HepG2 (cell line): ENCODE results near the gene CADM1. TPM values are rescaled to one million over a fixed set of nuclear protein-coding genes. Genes with fewer than 3 reads are reported as not detected.

Experiments
- ATAC-seq: fragments of 200-7000 bp; cut with Tn5 transposase; 3 replicates; pipeline ENCODE4 v1.9.1; 2020; ENCODE audit warnings: mild to moderate bottlenecking, moderate library complexity
- BruUV-seq: library from RNA; stranded (reverse); fragments of 400-500 nt; replicated peaks from 2 replicates; lab custom pipeline; 2021; lab: Mats Ljungman, UMichigan
- CTCF ChIA-PET: fragments of 300-600 bp; formaldehyde crosslinking; extraction: SDS; loops from one replicate; lab custom pipeline; 2021; ENCODE audit warnings: low total read pairs, inconsistent platforms, low intra/inter-chr PET ratio; lab: Yijun Ruan, JAX
- POLR2A ChIA-PET: fragments of 350-600 bp; sonication (Branson Sonifier 250); formaldehyde crosslinking; loops from one replicate; lab custom pipeline; 2020; ENCODE audit warnings: antibody characterized with exemption, inconsistent platforms; lab: Yijun Ruan, JAX
- DNase-seq: peaks from one replicate; pipeline ENCODE4 v3.0.0-alpha.2; 2015; ENCODE audit warnings: low spot score
- FAIRE-seq: peaks from 3 replicates; lab custom pipeline; 2011; peaks lifted over from hg19 to GRCh38; lab: Jason Lieb, UNC
- H2AFZ ChIP-seq: one replicate; pipeline ENCODE4 v1.6.1; 2011; ENCODE audit warnings: low read length, inconsistent platforms
- H3K27ac ChIP-seq: fragments of 300-600 bp; 3 replicates; pipeline ENCODE4 v1.8.0; 2011; ENCODE audit warnings: mixed run types, mild to moderate bottlenecking, mixed read lengths, low read length, inconsistent platforms; ENCODE audit not compliant: insufficient read depth; ENCODE audit errors: extremely low read length
- H3K27me3 ChIP-seq, 2 experiments: fragments of 200-600 bp in 1 of 2; 2 replicates in 1 of 2; 3 replicates in 1 of 2; pipeline versions ENCODE4 v1.6.0 to v1.8.0; 2011; ENCODE audit warnings: low read length in 2 of 2, mild to moderate bottlenecking in 2 of 2, moderate library complexity in 2 of 2, inconsistent platforms in 1 of 2; ENCODE audit not compliant: insufficient read depth in 2 of 2, control insufficient read depth in 1 of 2
- H3K36me3 ChIP-seq, 2 experiments: fragments of 200-600 bp in 1 of 2; replicated peaks in 1 of 2; 2 replicates in 1 of 2; 3 replicates in 1 of 2; pipeline versions ENCODE4 v1.5.1 to v1.8.0; 2011; ENCODE audit warnings: low read length in 2 of 2, inconsistent platforms in 1 of 2; ENCODE audit not compliant: insufficient read depth in 2 of 2, control insufficient read depth in 1 of 2
- H3K4me1 ChIP-seq: 2 replicates; pipeline ENCODE4 v1.5.1; 2012; ENCODE audit warnings: low read length, inconsistent platforms; ENCODE audit not compliant: insufficient read depth
- H3K4me2 ChIP-seq: 2 replicates; pipeline ENCODE4 v1.6.0; 2011; ENCODE audit warnings: low read depth, low read length, inconsistent platforms
- H3K4me3 ChIP-seq, 3 experiments: fragments of 200-600 bp in 1 of 3; sonication (generic), shearing (Covaris generic) in 1 of 3; replicated peaks in 1 of 3; 2 replicates each; pipeline ENCODE4 v1.5.1; 2011 to 2016; ENCODE audit warnings: low read length in 3 of 3, inconsistent platforms in 2 of 3, low read depth in 2 of 3, mild to moderate bottlenecking in 2 of 3, control low read depth in 1 of 3, mixed read lengths in 1 of 3; ENCODE audit not compliant: insufficient read depth in 1 of 3
- H3K79me2 ChIP-seq: one replicate; pipeline ENCODE4 v1.6.1; 2011; ENCODE audit warnings: low read length, inconsistent platforms; ENCODE audit not compliant: insufficient read depth
- H3K9ac ChIP-seq: 2 replicates; pipeline ENCODE4 v1.6.0; 2011; ENCODE audit warnings: mild to moderate bottlenecking, low read depth, low read length, inconsistent platforms; ENCODE audit not compliant: insufficient read depth
- H3K9me3 ChIP-seq: 2 replicates; pipeline ENCODE4 v1.5.1; 2012; ENCODE audit warnings: mild to moderate bottlenecking, low read length
- H4K20me1 ChIP-seq: 2 replicates; pipeline ENCODE4 v1.6.0; 2011; ENCODE audit warnings: inconsistent platforms, mild to moderate bottlenecking, low read length, moderate library complexity; ENCODE audit not compliant: insufficient read depth
- BHLHE40 ChIP-seq: IDR thresholded peaks from 2 replicates; pipeline ENCODE4 v1.6.1; 2011; ENCODE audit warnings: low read length, improper control_type of control experiment
- GPN1 ChIP-seq: sonication (generic); formaldehyde crosslinking; IDR thresholded peaks from 2 replicates; pipeline ENCODE4 v1.5.1; 2020; ENCODE audit warnings: missing genetic modification reagents, borderline replicate concordance
- GRHL1 ChIP-seq: sonication (generic); formaldehyde crosslinking; conservative IDR thresholded peaks from 2 replicates; pipeline ENCODE4 v1.8.0; 2022; ENCODE audit warnings: missing genetic modification reagents
- HNRNPK ChIP-seq: fragments of 200-400 bp; formaldehyde crosslinking; IDR thresholded peaks from 2 replicates; pipeline ENCODE4 v1.6.1; 2018; ENCODE audit warnings: low read length, low read depth, moderate library complexity, mild to moderate bottlenecking; ENCODE audit not compliant: poor library complexity, severe bottlenecking
- NCOR1 ChIP-seq: fragments of 200-600 bp; sonication (generic); IDR thresholded peaks from 2 replicates; pipeline ENCODE4 v1.7.0; 2017; ENCODE audit warnings: antibody characterized with exemption, low read length, borderline replicate concordance
- PLRG1 ChIP-seq: fragments of 450-650 bp; conservative IDR thresholded peaks from 2 replicates; pipeline ENCODE4 v1.6.1; 2016
- RARA ChIP-seq: IDR thresholded peaks from 2 replicates; pipeline ENCODE4 v1.6.1; 2016; ENCODE audit warnings: missing genetic modification reagents, missing compliant biosample characterization
- TGIF2 ChIP-seq: IDR thresholded peaks from 2 replicates; pipeline ENCODE4 v1.6.1; 2016; ENCODE audit warnings: control low read depth, missing compliant biosample characterization
- THAP9 ChIP-seq: sonication (generic); formaldehyde crosslinking; IDR thresholded peaks from 2 replicates; pipeline ENCODE4; 2020; ENCODE audit warnings: missing genetic modification reagents, mild to moderate bottlenecking, borderline replicate concordance
- ZNF687 ChIP-seq: sonication (generic); formaldehyde crosslinking; IDR thresholded peaks from 2 replicates; pipeline ENCODE4 v1.5.1; 2020; ENCODE audit warnings: mild to moderate bottlenecking, missing genetic modification reagents, moderate library complexity
- WGBS: methylation state at CpG from one replicate; pipeline ENCODE4 v1.1.6; 2017; ENCODE audit warnings: low lambda C conversion rate; 5-methylcytosine and 5-hydroxymethylcytosine counted together
- in situ Hi-C: cut with HindIII; loops from 2 replicates; pipeline ENCODE4 v1.10.0; 2017; ENCODE audit warnings: low pct_unique_long_range_greater_than_20kb; ENCODE audit not compliant: extremely low pct_ligation_motif_present
- intact Hi-C: fragments of 100-400 bp; cut with micrococcal nuclease; formaldehyde crosslinking; loops from one replicate; pipeline ENCODE4 v1.10.0; 2022; ENCODE audit not compliant: unreplicated experiment
- polyA plus RNA-seq, 8 experiments: library from polyadenylated mRNA; depleted of rRNA in 3 of 8; stranded (reverse) in 7 of 8; unstranded in 1 of 8; fragments of >200 nt; fragmentation: Illumina TruSeq in 4 of 8; extraction: Trizol in 4 of 8; gene quantifications; 2 replicates each; pipeline versions ENCODE4 v1.2.1 to v1.2.3, GENCODE V29; 2011 to 2016; ENCODE audit warnings: low read depth in 4 of 8, missing spikeins in 1 of 8, mixed read lengths in 1 of 8; ENCODE audit not compliant: insufficient read depth in 1 of 8
- total RNA-seq, 5 experiments: library from RNA; depleted of rRNA; stranded (reverse); fragments of >200 nt; fragmentation: Illumina TruSeq; extraction: Trizol; gene quantifications; 2 replicates each; pipeline ENCODE4 v1.2.3, GENCODE V29; 2016; ENCODE audit warnings: low read depth in 1 of 5

The CADM1 gene
- total and polyA plus RNA-seq, 2 of the 13 experiments (the other 11 are each of a cell fraction or from before 2014, with no cell fraction given): 71.3 to 122 TPM

- no TSS peak for BruUV-seq
- Histone ChIP-seq H3K36me3 (peaks cover 4 to 9% of the 10 kb centered on the region in 2 experiments; a peak in 4 of 5 replicates), H3K79me2 (no peaks in the 10 kb centered on the region), H3K27me3 (no peaks in the 10 kb centered on the region), H2AFZ (no peak overlapping the region), H3K4me2 (no peak overlapping the region), H3K4me3 (no peak overlapping the region), H3K9ac (no peak overlapping the region), H3K4me1 (no peaks in the 10 kb centered on the region), H4K20me1 (no peaks in the 10 kb centered on the region), H3K9me3 (no peaks in the 10 kb centered on the region), H3K27ac (no peak overlapping the region)
- ATAC-seq (no peak), FAIRE-seq (no peak), DNase-seq (no peak)
- in situ Hi-C loops: no loop called here
- CTCF ChIA-PET: no interaction called here
- TF ChIP-seq PLRG1 (no peak), RARA (CRISPR knock-in tag) (no peak), GRHL1 (no peak), HNRNPK (no peak), THAP9 (CRISPR knock-in tag) (no peak), GPN1 (CRISPR knock-in tag) (no peak), ZNF687 (CRISPR knock-in tag) (no peak), BHLHE40 (no peak), TGIF2 (no peak), NCOR1 (no peak)
- POLR2A ChIA-PET: no interaction called here
- intact Hi-C loops: no loop called here
- 100% methylated on average over 3 of the region's 3 CpGs for WGBS
Observed at GRCh38 chr11:115199481-115200069, 304.6 kb downstream of the CADM1 start.
